Mesodermal cell (in vitro differentiated cells): ENCODE results near the gene CNOT11.

ENCODE experiments used
- H3K27ac ChIP-seq: 2 replicates; pipeline ENCODE4 v1.7.0; 2013; ENCODE audit warnings: mild to moderate bottlenecking, low read depth, low read length, moderate library complexity; ENCODE audit not compliant: severe bottlenecking
- H3K36me3 ChIP-seq: 2 replicates; pipeline ENCODE4 v1.7.1; 2013; ENCODE audit warnings: mild to moderate bottlenecking, low read length, moderate library complexity; ENCODE audit not compliant: control insufficient read depth, insufficient read depth
- H3K4me1 ChIP-seq: one replicate; pipeline ENCODE4 v1.7.1; 2013; ENCODE audit warnings: mild to moderate bottlenecking, low read length; ENCODE audit not compliant: insufficient read depth, control insufficient read depth, poor library complexity, severe bottlenecking
- H3K4me3 ChIP-seq: 2 replicates; pipeline ENCODE4 v1.7.0; 2013; ENCODE audit warnings: low read length, control low read depth, mild to moderate bottlenecking; ENCODE audit not compliant: insufficient read depth, poor library complexity, severe bottlenecking; ENCODE audit errors: extremely low read depth
- H3K9me3 ChIP-seq: 2 replicates; pipeline ENCODE4 v1.7.1; 2013; ENCODE audit warnings: mild to moderate bottlenecking, low read length, moderate library complexity; ENCODE audit not compliant: control insufficient read depth
- WGBS, 2 experiments: methylation state at CpG; one replicate each; pipeline ENCODE4 v1.1.5; 2013; ENCODE audit warnings: missing lambda C conversion rate in 2 of 2; ENCODE audit not compliant: insufficient coverage in 2 of 2; 5-methylcytosine and 5-hydroxymethylcytosine counted together

The CNOT11 gene

DNA sequence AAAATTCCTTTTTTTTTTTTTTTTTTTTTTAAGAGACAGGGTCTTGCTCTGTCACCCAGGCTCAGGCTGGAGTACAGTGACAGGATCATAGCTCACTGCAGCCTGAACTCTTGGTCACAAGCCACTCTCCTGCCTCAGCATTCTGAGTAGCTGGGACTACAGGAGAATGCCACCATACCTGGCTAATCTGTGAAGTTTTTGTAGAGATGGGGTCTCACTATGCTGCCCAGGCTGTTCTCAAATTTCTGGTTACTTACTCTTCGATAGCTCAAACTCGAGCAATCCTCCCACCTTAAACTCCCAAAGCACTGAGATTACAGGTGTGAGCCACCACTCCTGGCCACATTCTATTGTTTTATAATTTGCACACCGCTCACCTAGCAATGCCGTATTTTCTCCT lies 28.8 kb downstream of the CNOT11 start:
- 89 to 91% methylated on average over 2 to 4 of the region's 4 CpGs for WGBS, 2 experiments
- H3K36me3 ChIP-seq: peaks cover 84% of the 10 kb centered on the region
- H3K9me3 ChIP-seq: no peaks in the 10 kb centered on the region
- no peaks in the 10 kb centered on the region for H3K4me1 ChIP-seq
- H3K4me3 ChIP-seq: no peak overlapping the region
- no peak overlapping the region for H3K27ac ChIP-seq

DNA sequence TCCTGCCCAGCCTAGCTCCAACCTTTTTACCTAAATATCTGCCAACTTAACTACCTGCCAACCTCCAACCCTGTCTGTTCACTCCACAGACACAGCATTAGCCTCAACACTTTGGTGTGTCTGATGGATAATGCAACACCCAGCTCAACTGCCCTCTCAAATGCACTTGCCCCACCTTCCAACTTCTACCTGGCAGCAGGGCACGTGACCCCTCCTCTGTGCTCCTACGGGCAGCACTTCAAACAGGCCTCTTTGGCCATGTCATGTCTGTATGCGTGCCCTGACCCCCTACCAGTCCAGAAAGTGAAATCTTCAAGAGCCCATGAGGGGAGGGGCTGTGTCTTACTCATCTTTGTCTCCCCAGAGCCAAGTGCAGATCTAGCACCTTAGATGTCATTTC lies 30.3 kb downstream of the CNOT11 start:
- no peak overlapping the region for H3K27ac ChIP-seq
- H3K36me3 ChIP-seq: peaks cover 87% of the 10 kb centered on the region
- H3K9me3 ChIP-seq: no peaks in the 10 kb centered on the region
- H3K4me1 ChIP-seq: no peaks in the 10 kb centered on the region
- no peak overlapping the region for H3K4me3 ChIP-seq
- 97 to 100% methylated on average over 3 of the region's 3 CpGs for WGBS, 2 experiments

DNA sequence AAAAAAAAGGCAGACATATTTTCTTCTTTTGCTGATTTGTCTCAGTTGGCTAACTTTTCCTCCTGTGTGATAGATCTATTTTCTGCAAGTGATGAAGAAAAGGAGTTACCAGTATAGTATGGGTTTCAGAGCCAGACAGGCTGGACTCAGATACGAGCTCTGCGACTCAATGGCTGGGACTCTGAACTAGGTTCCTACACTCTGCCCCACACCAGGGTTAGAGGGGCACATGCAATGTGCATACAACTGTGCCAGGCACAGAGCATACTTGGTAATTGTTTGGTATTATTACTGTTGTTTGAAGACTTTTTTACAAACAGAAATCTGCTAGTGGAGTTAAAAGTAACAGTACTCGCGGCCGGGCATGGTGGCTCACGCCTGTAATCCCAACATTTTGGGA lies 34.0 kb downstream of the CNOT11 start:
- peaks cover 78% of the 10 kb centered on the region for H3K36me3 ChIP-seq

DNA sequence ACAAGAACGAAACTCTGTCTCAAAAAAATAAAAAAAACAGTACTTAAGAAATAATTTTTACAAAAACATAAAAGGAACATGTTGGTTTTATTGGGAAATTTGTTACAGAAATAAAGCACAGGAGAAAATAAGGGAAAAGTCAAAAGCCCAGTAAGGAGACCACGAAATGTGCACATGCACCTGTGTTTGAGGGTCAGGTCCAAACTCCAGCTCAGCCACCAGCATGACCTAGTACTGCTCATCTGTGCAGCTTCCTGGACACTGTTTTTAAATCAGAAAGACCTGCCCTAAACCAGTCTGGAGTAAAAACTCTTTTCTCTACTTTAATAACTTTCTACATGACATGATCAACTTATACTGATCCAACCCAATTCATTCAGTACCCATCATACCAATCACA lies 34.6 kb downstream of the CNOT11 start:
- peaks cover 76% of the 10 kb centered on the region for H3K36me3 ChIP-seq
- no peak overlapping the region for H3K4me3 ChIP-seq
- WGBS, 2 experiments: 90% methylated on average over 1 of the region's 2 CpGs
- no peaks in the 10 kb centered on the region for H3K9me3 ChIP-seq
- no peaks in the 10 kb centered on the region for H3K4me1 ChIP-seq
- H3K27ac ChIP-seq: no peak overlapping the region

More for the DNA sequence above, 34.0 kb downstream of the CNOT11 start:
- Histone ChIP-seq H3K27ac (no peak overlapping the region), H3K9me3 (no peaks in the 10 kb centered on the region), H3K4me1 (no peaks in the 10 kb centered on the region), H3K4me3 (no peak overlapping the region)
- 91 to 94% methylated on average over 6 of the region's 6 CpGs for WGBS, 2 experiments

DNA sequence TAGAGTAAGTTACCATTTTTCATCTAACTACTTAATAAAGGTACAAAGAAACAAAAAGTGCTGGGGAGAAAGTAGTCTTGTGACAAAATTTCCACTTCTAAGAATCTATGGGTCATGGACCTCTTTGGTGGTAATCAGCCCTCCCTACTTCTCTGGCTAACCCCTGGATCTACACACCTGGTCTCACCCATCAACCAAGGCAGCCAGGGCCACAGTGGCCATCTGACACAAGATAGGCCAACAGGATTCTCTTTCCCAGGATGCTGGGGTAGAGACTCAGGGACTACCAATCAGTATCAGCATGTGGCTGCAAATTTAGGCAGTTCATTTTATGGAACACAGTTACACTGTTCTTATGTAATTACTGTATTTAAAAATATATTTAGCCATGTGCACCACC lies 38.0 kb downstream of the CNOT11 start:
- Histone ChIP-seq H3K4me3 (no peak overlapping the region), H3K9me3 (no peaks in the 10 kb centered on the region), H3K27ac (no peak overlapping the region), H3K36me3 (peaks cover 70% of the 10 kb centered on the region), H3K4me1 (no peaks in the 10 kb centered on the region)

DNA sequence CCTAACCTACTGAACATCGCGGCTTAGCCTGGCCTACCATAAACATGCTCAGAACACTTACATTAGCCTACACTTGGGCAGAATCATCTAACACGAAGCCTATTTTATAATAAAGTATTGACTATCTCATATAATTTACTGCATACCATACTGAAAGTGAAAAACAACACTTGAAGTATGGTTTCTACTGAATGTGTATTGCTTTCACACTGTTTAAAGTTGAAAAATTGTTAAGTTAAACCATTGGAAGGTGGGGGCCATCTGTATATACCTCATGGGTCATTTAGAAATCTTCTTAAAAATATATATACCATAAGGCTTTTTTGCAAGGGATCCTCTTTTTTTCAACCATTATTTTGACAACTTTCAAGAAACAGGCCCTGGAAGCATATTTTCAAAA lies 39.3 kb downstream of the CNOT11 start:
- H3K4me1 ChIP-seq: no peaks in the 10 kb centered on the region
- no peak overlapping the region for H3K27ac ChIP-seq
- H3K9me3 ChIP-seq: no peaks in the 10 kb centered on the region
- H3K36me3 ChIP-seq: peaks cover 59% of the 10 kb centered on the region
- no CpG with 5 or more reads among the region's 3 CpGs for WGBS, 2 experiments
- no peak overlapping the region for H3K4me3 ChIP-seq

DNA sequence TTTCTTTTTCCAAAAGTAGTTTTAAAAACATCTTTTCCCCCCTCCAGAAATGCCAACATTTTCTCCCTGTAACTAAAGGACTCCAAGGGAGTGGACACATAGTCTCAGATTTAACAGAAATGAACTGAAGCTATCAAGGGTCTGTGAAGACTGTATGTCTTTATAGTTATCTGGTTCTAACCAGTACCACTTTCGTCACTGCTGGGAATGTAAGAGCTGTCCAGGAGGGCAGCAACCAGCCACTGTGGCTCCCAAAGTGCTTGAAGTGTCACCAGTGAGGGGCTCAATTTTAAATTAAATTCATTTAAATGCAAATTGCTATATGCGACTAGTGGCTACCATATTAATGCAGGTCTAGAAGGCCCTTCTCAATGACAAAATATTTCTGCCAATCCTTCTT lies 40.9 kb downstream of the CNOT11 start:
- Histone ChIP-seq H3K9me3 (no peaks in the 10 kb centered on the region), H3K27ac (no peak overlapping the region), H3K36me3 (peaks cover 51% of the 10 kb centered on the region), H3K4me1 (no peaks in the 10 kb centered on the region), H3K4me3 (no peak overlapping the region)
- 92 to 100% methylated on average over 1 to 2 of the region's 2 CpGs for WGBS, 2 experiments

DNA sequence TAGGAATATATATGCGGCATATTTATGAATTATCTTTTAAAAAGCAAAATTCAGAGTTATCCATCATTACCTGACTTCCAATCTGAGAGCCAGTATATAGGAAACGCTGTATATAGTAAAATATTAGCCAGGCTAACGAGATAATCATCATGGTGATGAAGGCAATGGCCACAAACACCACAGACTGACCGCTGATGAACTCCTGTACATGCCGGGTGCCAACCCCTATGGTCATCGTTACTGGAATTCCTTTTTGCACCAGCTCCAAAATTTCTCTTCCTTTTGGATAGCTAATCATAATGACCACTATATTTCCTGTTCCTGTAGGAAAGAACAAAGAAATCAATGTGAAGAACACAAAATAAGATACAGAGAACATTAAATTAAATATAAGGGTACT lies 42.2 kb downstream of the CNOT11 start:
- H3K9me3 ChIP-seq: no peaks in the 10 kb centered on the region
- H3K4me3 ChIP-seq: no peak overlapping the region
- no peak overlapping the region for H3K27ac ChIP-seq
- peaks cover 60% of the 10 kb centered on the region for H3K36me3 ChIP-seq
- no peaks in the 10 kb centered on the region for H3K4me1 ChIP-seq
- WGBS, 2 experiments: 100% methylated on average over 3 of the region's 6 CpGs; no CpG with 5 or more reads in 1 of the 2 experiments

DNA sequence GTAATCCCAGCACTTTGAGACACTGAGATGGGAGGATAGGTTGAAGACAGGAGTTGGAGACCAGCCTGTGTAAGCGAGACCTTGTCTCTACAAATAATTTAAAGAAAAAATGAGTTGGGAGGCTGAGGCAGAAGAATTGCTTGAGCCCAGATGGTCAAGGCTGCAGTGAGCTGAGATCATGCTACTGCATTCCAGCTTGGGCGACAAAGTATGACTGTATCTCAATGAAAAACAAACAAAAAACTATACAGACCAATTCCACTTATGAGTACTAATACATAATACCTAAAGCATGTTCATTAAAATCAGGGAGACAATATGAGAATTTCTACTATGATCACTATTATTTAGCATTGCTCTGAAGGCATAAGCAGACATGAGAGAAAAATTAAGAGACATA lies 43.2 kb downstream of the CNOT11 start:
- H3K4me3 ChIP-seq: no peak overlapping the region
- no peaks in the 10 kb centered on the region for H3K9me3 ChIP-seq
- H3K4me1 ChIP-seq: no peaks in the 10 kb centered on the region
- no peak overlapping the region for H3K27ac ChIP-seq
- 80% methylated on average over 1 of the region's 2 CpGs; no CpG with 5 or more reads in 1 of the 2 experiments for WGBS, 2 experiments
- H3K36me3 ChIP-seq: peaks cover 62% of the 10 kb centered on the region

DNA sequence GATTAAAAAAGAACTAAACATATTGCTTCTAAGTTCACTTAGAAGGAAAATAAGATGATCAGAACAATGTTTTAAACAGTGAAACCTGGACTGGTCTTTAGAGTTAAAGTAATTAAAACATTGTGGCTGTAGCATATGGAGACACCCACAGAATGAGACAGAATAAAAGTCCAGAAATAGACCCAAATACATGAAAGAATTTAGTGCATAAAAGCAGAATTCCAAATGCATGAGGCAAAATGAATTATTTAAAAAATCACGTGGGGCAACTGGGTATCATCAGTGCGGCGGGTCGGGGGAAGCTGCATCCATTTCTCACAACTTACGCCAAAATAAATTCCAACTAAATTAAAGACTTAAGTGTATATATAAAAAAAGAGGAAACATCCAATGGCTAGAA lies 43.7 kb downstream of the CNOT11 start:
- Histone ChIP-seq H3K9me3 (no peaks in the 10 kb centered on the region), H3K27ac (no peak overlapping the region), H3K36me3 (peaks cover 59% of the 10 kb centered on the region), H3K4me1 (no peaks in the 10 kb centered on the region), H3K4me3 (no peak overlapping the region)
- WGBS, 2 experiments: 100% methylated on average over 1 of the region's 5 CpGs; no CpG with 5 or more reads in 1 of the 2 experiments

DNA sequence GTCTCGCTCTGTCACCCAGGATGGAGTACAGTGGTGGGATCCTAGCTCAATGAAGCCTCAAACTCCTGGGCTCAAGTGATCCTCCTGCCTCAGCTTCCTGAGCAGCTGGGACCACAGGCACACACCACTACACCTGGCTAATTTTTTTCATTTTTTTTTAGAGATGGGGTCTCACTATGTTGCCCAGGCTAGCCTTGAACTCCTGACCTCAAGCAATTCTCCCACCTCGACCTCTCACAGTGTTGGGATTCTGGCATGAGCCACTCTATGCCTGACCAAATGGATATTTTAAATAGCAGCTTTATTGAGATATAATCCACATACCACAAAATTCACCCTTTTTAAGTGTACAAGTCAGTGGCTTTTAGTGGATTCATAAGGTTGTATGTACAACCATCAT lies 44.7 kb downstream of the CNOT11 start:
- H3K9me3 ChIP-seq: no peaks in the 10 kb centered on the region
- WGBS, 2 experiments: 83 to 100% methylated on average over 1 of the region's 2 CpGs
- H3K4me3 ChIP-seq: no peak overlapping the region
- H3K27ac ChIP-seq: no peak overlapping the region
- peaks cover 55% of the 10 kb centered on the region for H3K36me3 ChIP-seq
- no peaks in the 10 kb centered on the region for H3K4me1 ChIP-seq
